NCI-H2029 (cell line): Measurements from ENCODE around the gene PLAAT5.
"Not testable (repeated sequence)": the region's sequence is repeated elsewhere in the genome, so short reads cannot be mapped to it uniquely, and the experiment has no call there.

Experiments used
- DNase-seq: peaks from one replicate; lab custom pipeline; 2025; lab: John Stamatoyannopoulos, UW

The PLAAT5 gene

DNA sequence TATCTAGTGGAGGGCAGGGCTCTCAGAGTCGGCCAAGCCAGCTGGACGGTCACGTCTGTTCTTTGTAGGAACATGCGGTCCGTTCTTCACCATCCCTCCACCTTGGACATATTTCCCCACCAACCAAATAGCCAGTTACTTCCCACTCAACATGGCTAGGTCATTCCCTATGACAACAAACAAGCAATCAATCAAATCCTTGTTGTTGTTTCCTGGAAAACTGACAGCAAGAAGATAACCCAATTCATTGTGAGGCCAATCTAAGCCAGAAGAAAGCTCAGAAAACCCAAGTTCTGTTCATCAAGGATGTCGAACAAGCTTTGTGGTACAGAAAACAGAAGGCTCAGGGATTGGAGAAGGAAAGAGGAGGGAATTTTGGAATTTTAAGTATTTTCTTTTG lies 10.9 kb downstream of the PLAAT5 start:
- DNase-seq, result no peak

DNA sequence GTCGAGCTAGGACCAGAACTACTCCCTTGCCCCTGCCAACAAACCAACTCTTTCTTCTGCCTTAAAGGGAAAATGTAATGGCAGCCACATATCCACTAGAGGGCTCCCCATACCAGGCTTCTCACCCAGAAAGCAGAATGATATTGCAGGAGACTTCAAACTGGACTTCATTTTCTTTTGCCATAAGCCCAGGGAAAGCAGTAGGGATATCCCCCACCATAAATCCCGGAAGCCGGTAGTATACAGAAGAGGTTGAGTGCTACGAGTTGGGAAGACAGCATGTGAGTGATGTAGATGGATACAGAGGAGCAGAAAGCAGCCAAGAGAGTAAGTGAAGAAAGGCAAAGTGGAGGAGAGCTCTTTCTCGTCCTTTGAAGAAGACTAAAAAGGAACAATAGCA lies 12.1 kb downstream of the PLAAT5 start:
- DNase-seq, result peak; percentile 39

DNA sequence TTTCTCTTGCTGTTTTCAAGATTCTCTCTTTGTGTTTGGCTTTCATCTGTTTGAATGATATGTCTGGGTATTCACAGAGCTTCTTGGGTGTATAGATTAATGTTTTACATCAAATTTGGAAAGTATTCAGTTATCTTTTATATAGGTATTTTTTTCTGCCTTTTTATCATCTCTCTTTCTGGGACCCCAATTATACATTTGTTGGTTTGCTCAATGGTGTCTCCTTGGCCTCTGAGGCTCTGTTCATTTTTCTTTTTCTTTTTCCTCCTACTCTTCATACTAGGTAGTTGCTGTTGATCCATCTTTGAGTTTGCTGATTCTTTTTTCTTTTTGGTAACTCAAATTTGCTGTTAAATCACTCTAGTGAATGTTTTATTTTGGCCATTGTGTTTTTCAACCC lies 14.3 kb downstream of the PLAAT5 start:
- DNase-seq, result no peak

DNA sequence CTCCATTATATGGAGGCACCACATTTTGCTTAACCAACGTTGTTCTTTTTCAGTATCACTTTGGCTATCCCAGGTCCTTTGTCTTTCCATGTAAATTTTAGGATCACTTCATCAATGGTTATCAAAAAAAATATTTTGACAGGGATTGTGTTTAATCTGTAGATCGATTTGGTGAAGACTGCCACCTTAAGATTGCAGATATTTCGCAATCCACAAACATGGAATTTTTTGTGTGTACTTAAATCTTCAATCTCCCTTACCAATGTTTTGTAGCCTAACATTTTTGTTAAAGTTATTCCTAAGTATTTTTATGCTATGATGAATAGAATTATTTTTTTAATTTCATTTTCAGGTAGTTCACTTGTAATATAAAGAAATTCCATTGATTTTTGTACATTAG lies 18.6 kb downstream of the PLAAT5 start:
- DNase-seq, result no peak

DNA sequence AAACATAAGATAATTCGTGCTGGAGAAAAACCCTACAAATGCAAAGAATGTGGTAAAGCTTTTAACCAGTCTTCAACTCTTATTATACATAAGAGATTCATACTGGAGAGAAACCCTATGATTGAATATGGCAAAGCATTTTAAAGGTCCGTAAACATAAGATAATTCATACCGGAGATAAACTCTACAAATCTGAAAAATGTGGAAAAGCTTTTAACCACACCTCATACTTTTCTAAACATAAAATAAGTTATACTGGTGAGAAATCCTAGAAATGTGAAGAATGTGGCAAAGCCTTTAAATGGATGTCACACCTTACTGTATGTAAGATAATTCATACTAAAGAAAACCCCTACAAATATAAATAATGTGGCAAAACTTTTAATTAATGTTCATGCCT lies 20.7 kb downstream of the PLAAT5 start:
- DNase-seq, result no peak

DNA sequence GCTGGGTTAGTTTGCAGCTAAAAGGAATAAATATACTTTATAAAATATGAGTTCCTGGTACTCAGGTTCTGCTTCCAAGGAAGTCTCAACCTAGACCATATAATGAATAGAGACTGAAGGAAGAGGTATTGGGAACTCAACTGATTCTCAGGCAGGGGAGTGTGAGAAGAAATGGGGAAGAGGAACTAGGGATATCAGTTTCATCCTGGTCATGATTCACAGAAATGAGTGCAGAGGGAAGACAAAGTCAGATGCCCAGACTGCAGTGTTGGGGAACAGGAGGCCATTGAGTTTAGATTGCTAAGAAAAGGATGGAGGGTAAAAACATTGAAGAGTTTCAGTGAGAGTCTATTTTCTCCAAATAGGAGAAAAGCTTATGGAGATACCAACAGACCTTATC lies 28.8 kb downstream of the PLAAT5 start:
- no peak for DNase-seq

DNA sequence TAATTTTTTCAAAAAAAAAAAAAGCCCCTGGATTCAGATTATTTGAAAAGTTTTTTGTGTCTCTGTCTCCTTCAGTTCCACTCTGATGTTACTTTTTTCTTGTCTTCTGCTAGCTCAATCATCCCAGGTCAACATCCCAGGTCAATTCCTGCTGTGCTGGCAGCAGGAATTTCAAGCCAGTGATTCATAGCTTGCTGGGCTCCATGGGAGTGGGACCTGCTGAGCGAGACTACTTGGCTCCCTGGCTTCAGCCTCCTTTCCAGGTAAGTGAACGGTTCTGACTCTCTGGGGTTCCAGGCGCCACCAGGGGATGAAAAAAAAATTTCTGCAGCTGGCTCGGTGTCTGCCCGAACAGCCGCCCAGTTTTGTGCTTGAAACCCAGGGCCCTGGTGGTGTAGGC lies 31.4 kb downstream of the PLAAT5 start:
- no peak for DNase-seq

DNA sequence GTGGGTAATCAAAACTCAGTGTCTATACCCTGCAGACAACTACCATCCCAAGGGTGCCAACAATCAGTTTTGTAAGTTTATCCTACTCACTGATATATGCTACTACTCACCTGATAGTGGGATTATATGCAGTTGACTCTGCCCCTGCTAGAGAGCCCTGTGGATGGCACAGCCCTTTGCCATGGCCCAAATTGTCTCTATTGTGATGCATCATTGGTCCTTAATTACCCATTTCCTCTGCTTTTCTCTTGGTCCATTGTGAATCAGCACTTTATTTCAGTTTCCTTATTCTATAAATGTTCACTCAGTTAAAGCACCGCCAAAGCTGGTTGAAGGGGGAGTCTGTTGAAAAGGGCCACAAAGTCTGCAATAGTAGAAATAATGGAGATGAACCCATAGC lies 42.3 kb downstream of the PLAAT5 start:
- no peak for DNase-seq

DNA sequence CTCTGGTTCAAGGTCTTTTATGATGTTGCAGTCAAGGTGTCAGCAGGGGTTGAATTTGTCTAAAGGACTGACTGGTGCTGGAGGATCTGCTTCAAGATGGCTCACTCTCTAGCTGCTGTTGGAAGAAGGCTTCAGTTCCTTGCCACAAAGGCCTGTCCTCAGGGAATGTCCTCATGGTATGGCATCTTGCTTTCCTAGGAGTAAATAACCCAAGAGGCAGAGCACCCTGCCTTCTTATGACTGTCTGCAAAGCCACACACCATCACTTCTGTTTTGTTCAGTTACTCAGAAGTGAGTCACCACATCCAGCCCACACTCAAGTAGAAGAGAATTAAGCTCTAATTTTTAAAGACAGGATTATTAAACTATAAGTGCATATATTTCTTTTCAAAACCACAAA lies 45.2 kb downstream of the PLAAT5 start:
- DNase-seq, result no peak

DNA sequence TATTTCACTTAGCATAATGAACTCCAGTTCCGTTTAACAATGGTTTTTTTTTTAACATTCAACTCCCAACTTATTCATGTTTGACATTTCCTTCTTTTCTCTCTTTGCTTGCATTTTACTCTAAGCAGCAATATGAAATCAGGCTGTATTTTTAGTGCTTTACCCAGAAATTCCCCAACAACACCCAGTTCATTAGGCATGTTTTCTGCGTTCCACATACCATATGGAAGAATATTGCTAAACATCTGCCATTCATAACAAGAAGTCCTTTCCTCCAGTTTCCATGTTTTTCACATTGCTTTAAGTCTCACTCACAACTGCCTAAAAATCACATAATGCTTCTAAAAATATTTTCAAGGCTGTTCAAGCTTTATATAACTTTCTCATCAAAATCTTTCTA lies 45.8 kb downstream of the PLAAT5 start:
- DNase-seq, result no peak

DNA sequence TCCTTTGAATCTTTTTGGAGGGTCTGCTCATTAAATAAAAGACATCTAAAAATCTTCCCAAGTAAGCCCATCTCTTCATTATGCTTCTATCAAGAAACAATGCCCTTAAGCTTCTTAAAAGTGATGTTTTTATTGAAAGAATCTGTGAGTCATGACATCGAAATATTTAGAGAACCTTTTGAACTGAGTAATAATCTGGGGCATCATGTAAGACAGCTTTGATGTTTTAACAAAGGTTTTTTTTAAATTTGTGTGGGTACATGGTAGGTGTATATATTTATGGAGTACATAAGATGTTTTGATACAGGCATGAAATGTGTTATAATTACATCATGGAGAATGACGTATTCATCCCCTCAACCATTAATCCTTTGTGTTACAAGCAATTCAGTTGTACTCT lies 46.8 kb downstream of the PLAAT5 start:
- no peak for DNase-seq

DNA sequence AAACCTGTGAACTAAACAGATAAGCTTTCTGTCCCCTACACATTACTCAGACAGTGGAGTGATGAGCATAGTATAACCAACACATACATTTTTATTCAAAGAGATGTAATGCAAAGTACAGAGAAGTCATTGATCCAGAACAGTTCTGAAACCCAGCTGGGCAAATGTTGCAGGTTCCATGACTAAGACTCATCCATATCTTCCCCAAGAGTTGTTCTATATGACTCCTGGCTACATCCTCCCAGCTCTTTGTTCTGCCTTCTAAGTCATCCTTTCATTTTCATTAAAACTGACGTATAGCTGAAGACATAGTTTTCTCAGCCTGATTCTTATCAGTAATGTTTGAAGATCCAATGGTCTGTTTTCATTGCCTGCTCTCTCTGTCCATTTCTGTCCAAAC lies 47.3 kb downstream of the PLAAT5 start:
- no peak for DNase-seq

DNA sequence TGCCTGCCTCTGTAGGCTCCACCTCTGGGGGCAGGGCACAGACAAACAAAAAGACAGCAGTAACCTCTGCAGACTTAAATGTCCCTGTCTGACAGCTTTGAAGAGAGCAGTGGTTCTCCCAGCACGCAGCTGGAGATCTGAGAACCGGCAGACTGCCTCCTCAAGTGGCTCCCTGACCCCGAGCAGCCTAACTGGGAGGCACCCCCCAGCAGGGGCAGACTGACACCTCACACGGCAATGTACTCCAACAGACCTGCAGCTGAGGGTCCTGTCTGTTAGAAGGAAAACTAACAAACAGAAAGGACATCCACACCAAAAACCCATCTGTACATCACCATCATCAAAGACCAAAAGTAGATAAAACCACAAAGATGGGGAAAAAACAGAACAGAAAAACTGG lies 55.1 kb downstream of the PLAAT5 start:
- DNase-seq, result not testable (repeated sequence)

DNA sequence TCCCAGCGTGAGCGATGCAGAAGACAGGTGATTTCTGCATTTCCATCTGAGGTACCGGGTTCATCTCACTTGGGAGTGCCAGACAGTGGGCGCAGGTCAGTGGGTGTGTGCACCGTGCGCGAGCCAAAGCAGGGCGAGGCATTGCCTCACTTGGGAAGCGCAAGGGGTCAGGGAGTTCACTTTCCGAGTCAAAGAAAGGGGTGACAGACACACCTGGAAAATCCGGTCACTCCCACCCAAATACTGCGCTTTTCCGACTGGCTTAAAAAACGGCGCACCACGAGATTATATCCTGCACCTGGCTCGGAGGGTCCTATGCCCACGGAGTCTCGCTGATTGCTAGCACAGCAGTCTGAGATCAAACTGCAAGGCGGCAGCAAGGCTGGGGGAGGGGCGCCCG lies 55.6 kb downstream of the PLAAT5 start:
- not testable (repeated sequence) for DNase-seq

DNA sequence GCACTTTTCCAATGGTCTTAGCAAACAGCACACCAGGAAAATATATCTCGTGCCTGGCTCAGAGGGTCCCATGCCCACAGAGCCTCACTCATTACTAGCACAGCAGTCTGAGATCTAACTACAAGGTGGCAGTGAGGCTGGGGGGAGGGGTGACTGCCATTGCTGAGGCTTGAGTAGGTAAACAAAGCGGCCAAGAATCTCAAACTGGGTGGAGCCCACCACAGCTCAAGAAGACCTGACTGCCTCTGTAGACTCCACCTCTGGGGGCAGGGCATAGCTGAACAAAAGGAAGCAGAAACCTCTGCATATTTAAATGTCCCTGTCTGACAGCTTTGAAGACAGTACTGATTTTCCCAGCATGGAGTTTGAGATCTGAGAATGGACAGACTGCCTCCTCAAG lies 60.2 kb downstream of the PLAAT5 start:
- not testable (repeated sequence) for DNase-seq

DNA sequence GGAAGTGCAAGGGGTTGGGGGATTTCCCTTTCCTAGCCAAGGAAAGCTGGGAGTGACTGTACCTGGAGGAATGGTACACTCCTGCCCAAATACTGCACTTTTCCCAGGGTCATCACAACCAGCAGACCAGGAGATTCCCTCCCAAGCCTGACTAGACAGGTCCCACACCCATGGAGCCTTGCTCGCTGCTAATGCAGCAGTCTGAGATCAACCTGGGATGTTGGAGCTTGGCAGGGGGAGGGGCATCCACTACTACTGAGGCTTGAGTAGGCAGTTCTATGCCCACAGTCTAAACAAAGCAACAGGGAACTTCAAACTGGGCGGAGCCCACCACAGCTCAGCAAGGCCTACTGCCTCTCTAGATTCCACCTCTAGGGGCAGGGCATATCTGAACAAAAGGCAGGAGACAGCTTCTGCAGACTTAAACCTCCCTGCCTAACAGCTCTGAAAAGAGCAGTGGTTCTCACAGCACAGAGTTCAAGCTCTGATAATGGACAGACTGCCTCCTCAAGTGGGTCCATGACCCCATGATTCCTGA lies 62.9 kb downstream of the PLAAT5 start:
- DNase-seq, result no peak

DNA sequence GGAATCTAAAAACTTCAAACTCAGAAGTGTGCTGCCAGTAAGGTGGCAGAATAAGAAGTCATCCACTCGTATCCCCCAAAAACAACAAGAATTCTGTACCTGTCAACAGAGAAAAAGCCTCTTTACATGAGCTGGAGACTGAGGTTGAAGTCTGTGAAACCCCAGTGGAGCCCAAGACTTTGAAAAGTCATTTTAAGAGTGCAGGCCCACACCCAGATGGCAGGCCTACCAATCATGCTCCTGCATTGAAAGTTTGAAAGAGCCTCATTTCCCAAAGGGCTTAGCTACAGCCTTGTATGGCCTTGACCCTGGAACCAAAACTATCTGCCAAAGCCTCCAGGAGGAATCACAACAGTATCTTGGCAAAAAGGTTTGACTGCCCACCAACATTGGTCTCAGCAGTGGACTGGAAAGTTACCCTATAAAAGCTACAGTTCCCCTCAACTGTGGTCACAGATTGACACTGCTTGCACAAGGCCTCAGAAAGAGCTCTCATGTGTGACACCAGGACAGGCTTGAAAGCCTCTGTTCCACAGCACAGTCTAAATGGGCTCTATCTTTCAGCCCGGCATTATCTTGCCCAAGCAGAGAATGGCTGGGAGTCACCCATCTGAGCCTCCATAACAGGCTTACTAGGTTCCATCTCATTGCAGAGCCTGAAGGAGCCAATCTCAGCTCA lies 73.7 kb downstream of the PLAAT5 start:
- DNase-seq, result no peak
